A673 (cell line): ENCODE results near the gene GRID2. TPM values are rescaled to one million over a fixed set of nuclear protein-coding genes. Genes with fewer than 3 reads are reported as not detected.

ENCODE experiments used
- BruUV-seq: library from RNA; stranded (reverse); fragments of 400-500 nt; replicated peaks from 2 replicates; lab custom pipeline; 2021; lab: Mats Ljungman, UMichigan
- CTCF ChIA-PET: fragments of 300-600 bp; sonication (Branson Sonifier 250); formaldehyde crosslinking; loops from one replicate; lab custom pipeline; 2022; ENCODE audit warnings: antibody characterized with exemption; lab: Charles Lee
- POLR2A ChIA-PET: fragments of 300-600 bp; sonication (Branson Sonifier 250); formaldehyde crosslinking; loops from one replicate; lab custom pipeline; 2022; ENCODE audit warnings: antibody characterized with exemption; ENCODE audit not compliant: low non-redundant PET; lab: Charles Lee
- DNase-seq: peaks from one replicate; pipeline ENCODE4 v3.0.0-alpha.2; 2015; ENCODE audit warnings: low spot score
- H3K27ac ChIP-seq: fragments of 200-600 bp; sonication (generic); 2 replicates; pipeline ENCODE4 v1.5.1; 2016; ENCODE audit warnings: mixed run types, low read depth, mild to moderate bottlenecking, mixed read lengths, antibody characterized with exemption, low read length; ENCODE audit not compliant: poor library complexity, severe bottlenecking
- H3K27me3 ChIP-seq: fragments of 200-600 bp; sonication (generic); replicated peaks from 2 replicates; pipeline ENCODE4 v1.6.1; 2017; ENCODE audit warnings: mixed run types, low read depth, mild to moderate bottlenecking, mixed read lengths, antibody characterized with exemption, low read length; ENCODE audit not compliant: insufficient read depth, poor library complexity
- H3K36me3 ChIP-seq: fragments of 200-600 bp; sonication (generic); 2 replicates; pipeline ENCODE4 v1.6.1; 2016; ENCODE audit warnings: mixed run types, mild to moderate bottlenecking, mixed read lengths, antibody characterized with exemption, low read length; ENCODE audit not compliant: insufficient read depth, poor library complexity, severe bottlenecking
- H3K4me1 ChIP-seq: fragments of 200-600 bp; sonication (generic); 2 replicates; pipeline ENCODE4 v1.6.1; 2017; ENCODE audit warnings: mixed run types, mild to moderate bottlenecking, mixed read lengths, antibody characterized with exemption, low read length; ENCODE audit not compliant: insufficient read depth, poor library complexity, severe bottlenecking
- H3K4me3 ChIP-seq: fragments of 200-600 bp; sonication (generic); 2 replicates; pipeline ENCODE4 v1.5.1; 2016; ENCODE audit warnings: low read depth, mixed run types, mild to moderate bottlenecking, mixed read lengths, low read length; ENCODE audit not compliant: poor library complexity, severe bottlenecking
- H3K9me3 ChIP-seq: fragments of 200-600 bp; sonication (generic); 2 replicates; pipeline ENCODE4 v1.6.1; 2016; ENCODE audit warnings: mixed run types, low read depth, mild to moderate bottlenecking, mixed read lengths, antibody characterized with exemption, low read length; ENCODE audit not compliant: poor library complexity, severe bottlenecking
- EZH2 ChIP-seq: fragments of 200-600 bp; sonication (generic); IDR thresholded peaks from 2 replicates; pipeline ENCODE4 v1.6.1; 2017; ENCODE audit warnings: borderline replicate concordance, low read depth, mild to moderate bottlenecking, mixed read lengths, antibody characterized with exemption, low read length; ENCODE audit not compliant: poor library complexity, severe bottlenecking
- intact Hi-C: fragments of 100-400 bp; cut with micrococcal nuclease; formaldehyde crosslinking; loops from one replicate; pipeline ENCODE4 v1.10.0; 2022; ENCODE audit not compliant: unreplicated experiment
- total RNA-seq: library from RNA; stranded (reverse); gene quantifications from 2 replicates; pipeline ENCODE4 v1.2.3, GENCODE V29; 2021
- TF ChIP-seq, protein P1 (sequence below): fragments of 300-800, 200-600 bp; sonication (generic); conservative IDR thresholded peaks from 2 replicates; pipeline ENCODE4 v1.5.1; 2017; ENCODE audit warnings: low read depth, mild to moderate bottlenecking, antibody characterized with exemption, low read length, moderate library complexity, mixed read lengths

Gene GRID2
- total RNA-seq, 1 experiment from 2014 or later: not detected

DNA sequence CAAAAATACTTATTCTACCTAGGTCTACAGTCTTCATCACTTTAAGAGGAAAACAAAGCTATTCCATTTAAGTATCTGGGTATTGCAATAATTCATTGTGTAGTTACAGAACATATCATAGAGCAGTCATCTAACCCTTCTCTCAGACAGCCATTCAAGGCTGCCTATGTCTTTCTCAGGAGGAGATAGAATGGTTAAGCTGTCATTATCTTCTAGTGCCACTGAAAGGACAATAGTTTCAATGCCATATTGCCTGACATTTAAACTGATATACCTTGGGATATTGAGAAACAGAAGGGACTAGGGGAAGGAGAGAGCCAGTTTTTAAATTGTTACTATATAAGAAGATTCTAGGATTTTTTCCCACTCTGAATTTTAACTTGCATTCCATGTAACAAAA is 527.0 kb downstream of the GRID2 start:
- Histone ChIP-seq H3K4me1 (no peaks in the 10 kb centered on the region), H3K36me3 (no peaks in the 10 kb centered on the region), H3K27ac (no peak overlapping the region), H3K27me3 (no peaks in the 10 kb centered on the region), H3K4me3 (no peak overlapping the region), H3K9me3 (no peaks in the 10 kb centered on the region)
- POLR2A ChIA-PET: no interaction called here
- DNase-seq: no peak
- intact Hi-C loops: no loop called here
- no peak for TF ChIP-seq EZH2
- TF ChIP-seq, protein P1, sequence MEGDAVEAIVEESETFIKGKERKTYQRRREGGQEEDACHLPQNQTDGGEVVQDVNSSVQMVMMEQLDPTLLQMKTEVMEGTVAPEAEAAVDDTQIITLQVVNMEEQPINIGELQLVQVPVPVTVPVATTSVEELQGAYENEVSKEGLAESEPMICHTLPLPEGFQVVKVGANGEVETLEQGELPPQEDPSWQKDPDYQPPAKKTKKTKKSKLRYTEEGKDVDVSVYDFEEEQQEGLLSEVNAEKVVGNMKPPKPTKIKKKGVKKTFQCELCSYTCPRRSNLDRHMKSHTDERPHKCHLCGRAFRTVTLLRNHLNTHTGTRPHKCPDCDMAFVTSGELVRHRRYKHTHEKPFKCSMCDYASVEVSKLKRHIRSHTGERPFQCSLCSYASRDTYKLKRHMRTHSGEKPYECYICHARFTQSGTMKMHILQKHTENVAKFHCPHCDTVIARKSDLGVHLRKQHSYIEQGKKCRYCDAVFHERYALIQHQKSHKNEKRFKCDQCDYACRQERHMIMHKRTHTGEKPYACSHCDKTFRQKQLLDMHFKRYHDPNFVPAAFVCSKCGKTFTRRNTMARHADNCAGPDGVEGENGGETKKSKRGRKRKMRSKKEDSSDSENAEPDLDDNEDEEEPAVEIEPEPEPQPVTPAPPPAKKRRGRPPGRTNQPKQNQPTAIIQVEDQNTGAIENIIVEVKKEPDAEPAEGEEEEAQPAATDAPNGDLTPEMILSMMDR: no peak
- no TSS peak for BruUV-seq
- CTCF ChIA-PET: no interaction called here

DNA sequence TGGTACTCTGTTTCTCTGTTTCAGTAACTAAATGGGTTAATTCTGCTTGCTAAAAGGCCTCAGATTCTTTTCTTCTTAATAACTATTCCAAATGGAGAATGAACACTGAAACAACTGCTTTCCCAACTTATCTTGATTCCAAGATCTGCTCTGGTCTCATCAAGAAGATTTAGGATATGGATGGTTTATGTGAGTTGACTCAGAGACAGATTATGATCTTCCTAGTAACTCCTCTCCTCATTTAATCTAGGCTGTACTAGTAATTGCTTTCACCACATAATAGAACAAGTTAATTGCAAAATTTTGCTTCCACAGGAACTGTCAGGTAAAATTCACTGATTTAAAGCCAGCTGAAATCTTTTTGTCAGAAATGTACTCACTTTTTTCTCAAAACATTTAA is 537.1 kb downstream of the GRID2 start:
- Histone ChIP-seq H3K9me3 (no peaks in the 10 kb centered on the region), H3K27me3 (no peaks in the 10 kb centered on the region), H3K36me3 (no peaks in the 10 kb centered on the region), H3K27ac (no peak overlapping the region), H3K4me1 (no peaks in the 10 kb centered on the region), H3K4me3 (no peak overlapping the region)
- ChIA-PET POLR2A (no interaction called here), CTCF (no interaction called here)
- no peak for TF ChIP-seq EZH2
- TF ChIP-seq, protein P1: no peak
- no peak for DNase-seq
- no TSS peak for BruUV-seq
- intact Hi-C loops: no loop called here

DNA sequence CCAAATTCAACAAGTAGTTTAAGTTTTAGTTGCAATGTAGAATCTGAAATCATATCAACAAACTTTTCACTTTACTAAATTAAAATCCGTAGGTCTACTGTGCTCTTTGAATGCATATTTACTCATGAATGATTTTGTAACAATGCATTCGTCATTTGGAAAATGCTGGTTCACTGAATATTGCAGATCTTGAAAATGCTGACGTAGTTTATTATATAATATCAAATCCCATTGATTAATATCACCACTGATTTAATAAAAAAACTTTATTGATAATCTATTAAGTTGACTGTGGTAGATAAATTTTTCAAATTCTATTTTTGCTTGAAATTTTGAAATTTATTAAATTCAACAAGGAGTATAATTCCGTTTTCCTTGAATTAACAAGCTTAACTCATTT is 540.0 kb downstream of the GRID2 start:
- no peaks in the 10 kb centered on the region for H3K9me3 ChIP-seq

More for the DNA sequence above, 540.0 kb downstream of the GRID2 start:
- BruUV-seq: no TSS peak
- Histone ChIP-seq H3K27me3 (no peaks in the 10 kb centered on the region), H3K4me1 (no peaks in the 10 kb centered on the region), H3K36me3 (no peaks in the 10 kb centered on the region), H3K4me3 (no peak overlapping the region), H3K27ac (no peak overlapping the region)
- TF ChIP-seq, protein P1: no peak
- no peak for TF ChIP-seq EZH2
- intact Hi-C loops: no loop called here
- ChIA-PET POLR2A (no interaction called here), CTCF (no interaction called here)
- DNase-seq: no peak
